NB4 (cell line): ENCODE measurements around the gene DGLUCY.

Source experiments
- DNase-seq: peaks from one replicate; pipeline ENCODE4 v3.0.0; 2010; ENCODE audit warnings: low read depth
- H3K4me3 ChIP-seq: one replicate; pipeline ENCODE4 v1.5.1; 2011; ENCODE audit warnings: mild to moderate bottlenecking, low read depth, low read length, moderate library complexity
- MAX ChIP-seq: IDR thresholded peaks from 2 replicates; pipeline ENCODE4 v1.6.1; 2011; ENCODE audit warnings: low read depth, low read length
- MYC ChIP-seq: IDR thresholded peaks from 2 replicates; pipeline ENCODE4 v1.6.1; 2011; ENCODE audit warnings: low read depth, low read length
- POLR2A ChIP-seq: IDR thresholded peaks from 2 replicates; pipeline ENCODE4 v1.6.1; 2011; ENCODE audit warnings: mild to moderate bottlenecking; ENCODE audit not compliant: insufficient read length; ENCODE audit errors: extremely low read depth
- TF ChIP-seq, protein P1 (sequence below): IDR thresholded peaks from one replicate; pipeline ENCODE4 v1.5.1; 2012; ENCODE audit warnings: low read depth, low read length

Gene DGLUCY

DNA sequence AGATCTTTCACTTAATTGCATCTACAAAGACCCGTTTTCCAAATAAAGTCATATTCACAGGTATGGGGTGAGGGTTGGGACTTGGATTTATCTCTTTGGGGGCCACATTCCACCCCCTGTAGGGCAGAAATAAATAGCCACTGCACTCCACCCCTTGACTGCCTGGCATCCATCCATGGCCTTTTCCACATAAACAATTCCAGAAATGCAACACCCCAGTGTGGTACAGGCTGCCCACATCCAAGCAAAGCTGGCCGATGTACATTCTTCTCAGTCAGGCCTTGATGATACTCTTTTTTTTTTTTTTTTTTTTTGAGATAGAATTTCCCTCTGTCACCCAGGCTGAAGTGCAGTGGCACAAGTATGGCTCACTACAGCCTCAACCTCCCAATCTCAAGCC, 12.9 kb downstream of the DGLUCY start:
- TF ChIP-seq POLR2A (no peak), MYC (no peak), MAX (no peak)
- TF ChIP-seq, protein P1, sequence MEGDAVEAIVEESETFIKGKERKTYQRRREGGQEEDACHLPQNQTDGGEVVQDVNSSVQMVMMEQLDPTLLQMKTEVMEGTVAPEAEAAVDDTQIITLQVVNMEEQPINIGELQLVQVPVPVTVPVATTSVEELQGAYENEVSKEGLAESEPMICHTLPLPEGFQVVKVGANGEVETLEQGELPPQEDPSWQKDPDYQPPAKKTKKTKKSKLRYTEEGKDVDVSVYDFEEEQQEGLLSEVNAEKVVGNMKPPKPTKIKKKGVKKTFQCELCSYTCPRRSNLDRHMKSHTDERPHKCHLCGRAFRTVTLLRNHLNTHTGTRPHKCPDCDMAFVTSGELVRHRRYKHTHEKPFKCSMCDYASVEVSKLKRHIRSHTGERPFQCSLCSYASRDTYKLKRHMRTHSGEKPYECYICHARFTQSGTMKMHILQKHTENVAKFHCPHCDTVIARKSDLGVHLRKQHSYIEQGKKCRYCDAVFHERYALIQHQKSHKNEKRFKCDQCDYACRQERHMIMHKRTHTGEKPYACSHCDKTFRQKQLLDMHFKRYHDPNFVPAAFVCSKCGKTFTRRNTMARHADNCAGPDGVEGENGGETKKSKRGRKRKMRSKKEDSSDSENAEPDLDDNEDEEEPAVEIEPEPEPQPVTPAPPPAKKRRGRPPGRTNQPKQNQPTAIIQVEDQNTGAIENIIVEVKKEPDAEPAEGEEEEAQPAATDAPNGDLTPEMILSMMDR = no peak
- no peak for DNase-seq

GRCh38 chr14:91127401-91127801, 13.5 kb downstream of the DGLUCY start:
- TF ChIP-seq POLR2A (no peak), MAX (no peak), MYC (no peak)
- DNase-seq = no peak
- no peak overlapping the region for H3K4me3 ChIP-seq

More for the DNA sequence above, 12.9 kb downstream of the DGLUCY start:
- no peak overlapping the region for H3K4me3 ChIP-seq

- no peak for DNase-seq
- TF ChIP-seq, protein P1 = no peak
- TF ChIP-seq MAX (no peak), POLR2A (no peak), MYC (no peak)
- H3K4me3 ChIP-seq = no peak overlapping the region
Measured at GRCh38 chr14:91127924-91128323, 14.1 kb downstream of the DGLUCY start.

GRCh38 chr14:91128699-91129098, 14.8 kb downstream of the DGLUCY start:
- DNase-seq = no peak
- TF ChIP-seq, protein P1 = no peak
- no peak for TF ChIP-seq MAX
- TF ChIP-seq POLR2A = no peak
- no peak for TF ChIP-seq MYC
- no peak overlapping the region for H3K4me3 ChIP-seq

GRCh38 chr14:91129261-91129660, 15.4 kb downstream of the DGLUCY start:
- H3K4me3 ChIP-seq = no peak overlapping the region
- TF ChIP-seq, protein P1 = no peak
- no peak for DNase-seq

DNA sequence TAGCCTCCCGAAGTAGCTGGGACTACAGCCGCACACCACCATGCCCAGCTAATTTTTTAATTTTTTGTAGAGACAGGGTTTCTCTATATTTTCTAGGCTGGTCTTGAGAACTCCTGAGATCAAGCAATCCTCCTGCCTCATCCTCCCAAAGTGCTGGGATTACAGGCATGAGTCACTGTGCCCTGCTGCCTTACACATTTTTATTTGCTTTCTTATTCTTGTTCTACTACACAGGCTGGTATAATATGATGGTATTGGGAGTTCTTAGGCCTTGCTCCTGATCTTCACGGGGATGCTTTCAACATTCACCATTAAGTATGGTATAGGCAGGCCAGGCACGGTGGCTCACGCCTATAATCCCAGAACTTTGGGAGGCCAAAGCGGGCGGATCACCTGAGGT, 21.2 kb downstream of the DGLUCY start:
- H3K4me3 ChIP-seq = no peak overlapping the region
- DNase-seq = no peak
- TF ChIP-seq POLR2A = no peak
- no peak for TF ChIP-seq MYC
- TF ChIP-seq MAX = no peak
- TF ChIP-seq, protein P1 = no peak
